Measurements from ENCODE around the gene TELO2.

TELO2 gene

DNA sequence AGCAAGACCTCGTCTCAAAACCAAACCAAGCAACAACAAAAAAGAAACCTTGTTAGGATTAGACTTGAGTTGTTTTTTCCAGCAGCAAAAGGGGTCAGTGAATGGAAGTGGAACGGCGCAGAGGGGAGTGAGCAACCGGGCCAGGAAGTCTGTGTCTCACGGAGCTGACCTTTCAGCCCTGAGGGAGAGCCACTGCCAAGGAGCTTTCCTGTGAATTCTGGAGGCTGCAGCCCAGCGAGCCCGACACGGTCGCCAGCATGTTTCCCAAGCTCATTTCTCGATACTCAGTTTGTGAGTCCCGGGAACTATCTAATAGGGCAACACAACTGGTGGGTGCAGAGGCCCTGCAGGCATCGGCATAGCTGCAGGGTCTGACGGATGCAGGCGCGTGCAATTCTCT is 19.6 kb downstream of the TELO2 start:
- in situ Hi-C loops (cut with MboI; ENCODE audit: low sequenced_read_pairs), result no loop called here

DNA sequence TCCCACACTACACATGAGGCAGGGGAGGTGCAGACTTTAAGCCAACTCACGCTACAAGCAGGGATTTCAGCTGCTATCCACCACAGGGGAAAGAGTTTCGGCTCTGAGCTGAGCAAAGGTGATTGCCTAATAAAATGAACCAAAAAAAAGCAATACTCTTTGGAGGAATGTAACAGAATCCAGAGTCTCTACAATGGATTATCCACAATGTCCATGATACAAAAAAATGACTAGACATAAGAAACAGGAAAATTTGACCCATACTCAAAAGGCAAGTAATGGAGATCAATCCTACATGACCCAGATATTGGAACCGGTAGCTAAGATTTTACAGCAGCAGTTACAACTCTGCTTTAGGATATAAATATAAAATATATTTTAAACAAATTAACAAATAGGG is 21.3 kb downstream of the TELO2 start:
- in situ Hi-C loops (cut with MboI; ENCODE audit: low sequenced_read_pairs), result no loop called here

DNA sequence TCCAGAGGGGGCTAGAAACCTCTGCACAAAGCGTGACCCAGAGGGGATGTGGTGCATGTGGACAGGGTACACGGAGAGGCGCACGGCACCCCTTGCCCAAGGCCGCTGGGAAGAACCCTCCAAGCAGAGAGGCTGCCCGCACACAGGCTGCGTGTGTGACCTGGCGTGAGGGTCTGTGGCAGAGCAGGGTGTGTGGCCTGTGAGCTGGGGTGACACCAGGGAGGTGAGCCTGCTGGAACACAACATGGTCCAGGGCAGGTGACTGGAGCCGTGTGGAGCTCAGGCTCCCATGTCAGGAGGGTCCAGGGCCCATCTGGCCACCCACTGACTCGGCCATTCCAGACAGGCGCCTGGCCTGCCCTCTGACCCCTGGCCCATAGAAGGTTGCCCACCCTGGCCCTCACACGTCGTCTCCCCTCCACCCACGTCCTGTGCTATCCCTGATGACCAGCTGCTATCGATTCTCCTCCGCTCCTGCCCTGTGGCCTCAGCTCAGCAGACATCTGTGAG is 25.5 kb downstream of the TELO2 start:
- in situ Hi-C loops (cut with MboI; ENCODE audit: low sequenced_read_pairs), result no loop called here

DNA sequence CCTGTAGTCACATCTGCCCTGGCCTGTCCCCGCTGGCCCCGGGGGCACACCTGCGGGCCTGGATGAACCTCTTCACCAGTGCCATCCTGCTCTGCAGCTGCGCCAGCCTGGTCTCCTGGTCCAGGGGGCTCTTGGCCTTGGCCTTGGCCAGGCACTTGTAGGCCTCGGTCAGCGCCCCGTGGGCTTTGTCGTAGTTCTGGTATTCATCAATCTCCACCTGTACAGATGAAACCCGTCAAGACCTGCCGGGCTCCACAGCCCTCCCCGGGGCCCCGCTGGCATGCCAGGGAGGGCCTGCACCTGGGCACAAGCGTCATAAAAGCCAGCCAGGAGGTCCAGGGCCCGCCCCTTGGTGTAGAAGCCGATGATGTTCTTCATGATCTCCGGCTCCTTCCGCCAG is 26.7 kb downstream of the TELO2 start:
- in situ Hi-C loops (cut with MboI; ENCODE audit: low sequenced_read_pairs), result no loop called here

DNA sequence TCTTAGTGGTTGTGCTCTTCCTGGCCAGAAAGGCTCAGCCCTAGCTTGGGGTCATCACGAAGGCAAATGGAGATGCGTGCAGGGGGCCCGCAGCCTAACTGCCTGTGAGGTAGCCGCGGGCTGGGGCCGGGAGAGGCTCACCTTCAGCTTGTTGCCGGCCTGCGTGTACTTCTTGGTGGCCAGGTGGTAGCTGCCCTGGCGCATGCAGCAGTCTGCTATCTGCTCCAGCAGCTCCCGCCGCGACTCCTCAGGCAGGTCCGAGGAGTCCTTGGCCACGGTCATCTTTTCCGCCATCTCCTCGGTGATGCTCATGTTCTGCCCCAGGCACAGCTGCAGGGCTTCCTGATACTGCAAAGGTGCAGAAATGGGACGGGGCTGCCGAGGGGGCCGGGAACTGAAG is 27.3 kb downstream of the TELO2 start:
- in situ Hi-C loops (cut with MboI; ENCODE audit: low sequenced_read_pairs), result no loop called here

DNA sequence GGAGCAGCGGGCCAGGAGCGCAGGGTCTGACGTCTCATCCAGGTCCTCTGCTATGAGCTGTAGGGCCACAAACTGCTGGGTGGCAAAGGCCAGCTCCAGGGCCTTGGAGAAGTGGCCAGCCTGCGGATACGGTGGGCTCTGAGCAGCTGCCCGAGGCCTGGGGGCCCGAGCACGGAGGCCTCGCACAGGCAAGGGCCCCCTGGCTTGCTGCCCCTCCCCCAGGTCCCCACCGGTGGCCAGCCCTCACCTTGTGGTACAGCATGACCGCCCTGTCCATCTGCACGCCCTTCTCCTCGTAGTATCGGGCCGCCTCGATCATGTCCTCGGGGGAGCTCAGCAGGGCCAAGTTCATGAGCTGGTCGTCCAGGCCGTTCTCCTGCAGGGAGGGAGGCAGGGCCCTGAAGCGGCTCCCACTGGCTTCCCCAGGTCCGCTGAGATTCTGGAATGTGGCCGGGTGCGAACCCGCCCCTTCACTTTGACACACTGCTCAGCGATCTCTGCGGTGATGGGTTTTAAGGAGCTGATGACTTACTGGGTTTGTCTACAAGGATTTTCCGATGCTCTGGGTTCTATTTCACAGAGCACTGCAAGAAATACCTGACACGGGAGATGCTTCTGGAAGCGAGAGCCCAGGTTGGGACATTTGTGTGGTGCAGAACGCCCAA is 30.6 kb downstream of the TELO2 start:
- in situ Hi-C loops (cut with MboI; ENCODE audit: low sequenced_read_pairs), result no loop called here

DNA sequence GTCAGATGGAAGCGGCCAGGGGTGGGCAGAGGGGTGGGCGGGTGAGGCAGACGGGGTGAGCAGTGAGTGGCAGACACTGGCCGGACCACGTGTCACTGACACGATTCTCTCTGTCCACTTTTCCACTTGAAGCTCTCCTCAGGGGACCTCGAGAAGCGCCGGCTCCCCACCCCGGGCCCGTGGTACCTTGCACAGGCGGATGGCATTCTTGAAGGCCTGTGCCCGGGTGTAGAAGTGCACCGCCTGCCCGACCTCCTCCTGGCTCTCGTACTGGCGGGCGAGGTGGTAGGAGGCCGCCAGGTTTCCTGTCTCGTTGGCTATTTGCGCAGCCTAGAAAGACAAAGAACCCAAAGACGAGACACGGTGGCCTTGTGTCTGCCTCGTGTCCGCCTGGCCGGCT is 31.2 kb downstream of the TELO2 start:
- in situ Hi-C loops (cut with MboI; ENCODE audit: low sequenced_read_pairs), result no loop called here

DNA sequence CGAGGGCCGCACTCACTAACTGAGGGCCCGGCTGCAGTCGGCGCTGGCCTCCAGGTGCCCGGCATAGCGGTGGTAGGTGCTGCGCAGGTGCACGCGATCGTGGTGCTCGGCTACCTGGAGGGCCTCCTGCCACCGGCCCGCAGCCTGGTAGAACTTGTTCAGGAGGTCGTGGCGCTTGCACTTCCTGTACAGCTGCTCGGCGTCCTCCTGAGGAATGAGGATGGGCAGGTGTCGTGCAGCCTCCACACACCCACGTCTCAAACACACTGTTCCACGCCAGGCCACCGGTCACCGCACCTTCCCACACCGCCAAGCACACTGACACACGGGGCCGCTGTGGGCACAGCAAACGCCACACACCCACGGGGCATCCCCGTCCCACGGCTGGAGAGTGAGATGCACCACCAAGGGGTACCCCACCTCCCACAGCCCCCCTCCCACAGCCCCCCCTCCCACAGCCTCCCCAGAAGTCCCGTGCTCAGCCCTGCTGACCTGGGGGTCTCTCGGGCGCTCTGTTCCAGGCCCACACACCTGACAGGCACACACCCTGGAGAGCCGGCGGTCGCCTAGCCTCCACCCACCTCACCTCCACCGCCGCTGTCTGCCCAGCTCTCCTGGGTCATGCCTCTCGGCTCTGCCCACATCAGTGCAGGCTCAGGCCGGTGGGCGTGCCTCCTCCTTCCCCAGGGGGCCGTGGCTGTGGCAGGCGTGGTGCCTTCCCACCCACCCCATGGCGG is 32.9 kb downstream of the TELO2 start:
- in situ Hi-C loops (cut with MboI; ENCODE audit: low sequenced_read_pairs), result no loop called here

DNA sequence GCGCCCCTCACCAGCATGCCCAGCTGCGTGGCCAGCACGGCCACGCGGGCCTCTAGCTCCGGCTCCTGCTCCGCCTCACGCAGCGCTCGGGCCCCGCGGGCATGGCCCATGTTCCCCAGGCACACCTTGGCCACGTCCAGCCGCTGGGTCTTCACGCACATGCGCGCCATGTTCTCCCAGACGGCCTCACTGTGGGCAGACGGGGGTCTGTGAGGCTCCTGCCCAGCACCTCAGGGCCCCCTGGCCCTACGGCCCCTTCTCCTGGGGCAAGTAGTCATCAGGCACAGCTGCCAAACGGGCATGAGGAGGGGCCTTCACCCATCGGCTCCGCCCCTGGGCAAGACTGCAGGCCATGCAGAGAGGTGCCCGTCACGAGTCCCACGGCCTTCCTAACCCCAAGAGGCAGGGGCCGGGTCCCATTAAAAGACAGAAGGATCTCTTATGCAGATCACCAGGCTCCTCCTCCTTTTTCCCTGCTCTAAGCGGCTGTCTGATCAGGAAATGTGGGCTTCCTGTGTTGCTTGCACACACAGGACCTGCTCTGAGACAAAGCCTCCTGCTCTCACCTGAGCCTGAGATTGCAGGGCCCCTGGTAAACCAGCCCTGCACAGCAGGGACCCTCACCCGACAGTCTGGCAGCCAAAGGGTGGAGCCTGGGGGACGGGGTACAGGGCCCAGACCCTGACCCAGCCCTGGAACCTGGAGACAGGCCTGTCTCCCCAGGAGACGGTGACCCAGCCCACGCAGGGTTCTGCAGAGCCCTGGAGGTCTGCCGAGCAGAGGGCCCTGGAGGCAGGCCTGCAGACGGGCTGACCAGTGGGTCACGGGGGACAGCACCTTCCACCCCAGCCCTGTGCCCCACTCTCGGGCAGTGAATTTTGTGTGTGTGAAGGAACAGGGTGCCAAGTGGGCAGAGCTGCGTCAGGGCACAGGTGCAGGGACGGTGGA is 33.7 kb downstream of the TELO2 start:
- in situ Hi-C loops (cut with MboI; ENCODE audit: low sequenced_read_pairs), result no loop called here

DNA sequence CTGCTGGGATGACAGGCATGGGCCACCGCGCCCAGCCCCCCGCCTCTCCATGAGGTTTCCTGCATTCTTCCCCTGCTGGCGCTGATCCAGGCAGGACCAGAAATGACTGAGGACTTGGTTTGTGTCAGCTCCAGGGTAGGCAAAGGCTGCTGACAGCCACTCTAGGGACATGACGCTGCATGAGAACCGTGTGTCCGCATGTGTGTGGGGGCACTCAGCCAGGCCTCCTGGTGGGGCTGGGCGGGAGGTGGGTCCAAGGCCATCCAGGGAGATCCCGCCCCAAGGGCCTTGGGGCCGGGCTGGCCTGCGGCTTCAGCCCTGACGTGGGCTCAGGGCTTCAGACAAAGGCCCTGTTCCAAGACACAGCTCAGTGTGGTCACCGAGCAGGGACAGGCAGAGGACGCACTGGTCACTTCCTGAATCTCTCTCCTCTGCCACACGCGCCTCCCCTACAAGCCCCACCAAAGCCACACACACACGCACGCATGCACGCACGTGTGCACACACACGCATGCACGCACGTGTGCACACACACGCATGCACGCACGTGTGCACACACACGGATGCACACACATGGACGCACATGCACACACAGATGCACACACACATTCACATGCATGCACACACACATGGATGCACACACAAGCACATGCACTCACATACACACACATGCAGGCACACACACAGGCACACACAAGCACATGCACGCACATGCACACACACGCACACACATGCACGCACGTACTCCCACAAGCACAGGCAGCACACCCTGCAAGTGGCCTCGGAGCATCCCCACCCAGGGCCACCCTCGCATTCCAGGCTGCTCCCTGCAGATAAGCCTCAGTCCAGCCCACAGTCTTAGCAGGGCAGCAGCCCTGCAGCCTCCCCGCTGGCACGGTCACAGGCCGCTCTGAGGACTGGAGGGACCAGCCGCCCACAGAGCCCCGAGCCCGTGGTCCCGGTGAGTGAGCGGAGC is 35.0 kb downstream of the TELO2 start:
- in situ Hi-C loops (cut with MboI; ENCODE audit: low sequenced_read_pairs), result no loop called here

DNA sequence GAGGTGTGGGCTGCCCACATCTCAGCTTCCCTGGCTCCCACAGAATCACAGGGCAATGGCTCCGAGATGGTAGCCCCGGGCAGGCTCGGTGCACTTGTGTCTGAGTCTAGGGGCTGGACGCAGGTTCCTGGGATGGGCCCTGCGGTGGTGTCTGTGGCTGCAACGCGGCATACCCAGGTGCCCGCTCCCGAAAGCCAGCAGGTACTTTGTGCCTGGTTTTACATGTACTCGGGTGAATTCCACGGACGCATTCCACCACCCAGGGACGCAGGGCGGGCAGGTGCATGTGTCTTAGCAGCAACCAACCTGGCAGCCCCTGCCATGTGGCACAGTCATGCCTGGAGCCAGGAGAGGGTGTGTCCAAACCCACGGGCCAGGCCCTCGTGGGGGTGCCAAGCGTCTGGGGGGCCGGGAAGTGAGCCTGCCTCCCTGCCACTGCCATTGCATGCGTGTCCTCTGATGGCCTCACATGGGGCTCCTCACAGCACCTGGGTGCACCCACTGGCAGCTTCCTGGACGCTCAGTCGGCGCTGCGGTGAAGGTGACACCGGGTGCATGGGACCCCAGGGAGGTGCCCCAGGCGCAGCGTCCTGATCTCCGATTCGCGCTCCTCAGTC is 35.9 kb downstream of the TELO2 start:
- in situ Hi-C loops (cut with MboI; ENCODE audit: low sequenced_read_pairs), result no loop called here

DNA sequence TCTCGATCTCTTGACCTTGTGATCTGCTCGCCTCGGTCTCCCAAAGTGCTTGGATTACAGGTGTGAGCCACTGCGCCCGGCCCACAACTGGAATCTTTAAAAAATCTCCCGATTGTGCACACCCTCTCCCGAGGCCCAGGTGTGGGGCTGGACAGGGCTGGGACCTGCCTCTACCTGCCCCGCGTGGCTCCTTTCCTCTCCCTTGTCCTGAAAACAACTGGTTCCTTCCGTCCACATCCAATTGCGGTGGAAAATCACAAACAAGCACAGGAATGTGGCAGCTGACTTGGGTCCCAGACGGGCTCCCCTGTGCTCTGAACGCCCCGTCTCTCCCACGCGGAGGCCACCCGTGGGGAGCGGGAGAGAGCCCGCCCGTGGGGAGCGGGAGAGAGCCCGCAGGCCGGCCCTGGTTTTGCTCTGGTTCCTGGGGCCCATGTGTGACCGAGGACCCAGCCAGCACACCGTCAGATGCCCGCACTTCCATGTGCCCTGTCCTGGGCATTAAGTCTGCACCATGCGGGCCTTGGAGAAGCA is 37.3 kb downstream of the TELO2 start:
- in situ Hi-C loops (cut with MboI; ENCODE audit: low sequenced_read_pairs), result no loop called here

DNA sequence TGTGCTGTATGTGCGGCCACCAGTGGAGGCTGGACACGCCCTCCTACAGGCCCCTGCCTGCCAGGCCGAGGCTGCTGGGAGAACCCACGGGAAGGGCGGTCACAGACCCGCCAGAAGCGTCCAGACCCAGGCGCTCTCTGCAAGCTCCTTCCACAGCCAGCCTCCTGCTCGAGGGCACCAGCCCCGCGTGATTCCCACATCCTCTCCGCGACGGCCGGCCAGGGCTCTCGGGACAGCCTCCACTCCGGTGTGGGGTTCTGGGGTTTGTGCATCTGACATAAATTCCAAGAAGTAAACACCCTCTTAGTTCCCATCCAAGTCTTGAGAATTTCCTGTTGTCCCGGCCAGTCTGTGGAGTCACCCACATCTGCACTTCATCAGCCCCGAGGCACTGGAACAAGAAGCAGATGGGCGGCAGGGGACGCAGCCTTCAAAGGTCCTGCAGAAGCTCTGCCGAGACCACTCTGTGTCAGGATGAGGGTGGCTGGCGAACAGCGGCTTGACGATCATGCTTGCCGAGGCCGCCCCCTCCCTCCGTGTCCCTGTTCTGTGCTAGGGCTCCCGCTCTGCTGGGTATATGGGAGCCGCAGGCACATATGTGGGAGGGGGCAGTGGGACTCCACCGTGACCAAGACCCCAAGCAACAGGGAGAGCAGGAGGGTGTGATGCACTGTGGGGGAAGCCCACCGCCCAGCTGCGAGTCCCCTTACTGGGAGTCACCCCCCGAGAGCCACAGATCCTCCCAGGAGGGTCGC is 37.9 kb downstream of the TELO2 start:
- in situ Hi-C loops (cut with MboI; ENCODE audit: low sequenced_read_pairs), result no loop called here

DNA sequence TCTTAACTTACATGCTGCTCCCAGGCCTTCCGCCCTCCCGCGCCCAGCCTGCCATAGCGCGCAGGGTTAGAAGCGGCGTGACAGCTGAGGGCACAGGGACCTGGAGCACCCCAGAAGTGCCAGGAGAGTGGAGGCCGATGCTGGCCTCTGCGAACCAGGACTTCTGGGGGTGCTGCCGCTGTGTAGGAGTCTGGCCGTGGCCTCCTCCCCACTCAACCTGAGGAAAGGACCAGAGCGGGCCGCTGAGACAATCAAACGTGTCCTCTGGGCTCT is 38.4 kb downstream of the TELO2 start:
- in situ Hi-C loops (cut with MboI; ENCODE audit: low sequenced_read_pairs), result no loop called here

DNA sequence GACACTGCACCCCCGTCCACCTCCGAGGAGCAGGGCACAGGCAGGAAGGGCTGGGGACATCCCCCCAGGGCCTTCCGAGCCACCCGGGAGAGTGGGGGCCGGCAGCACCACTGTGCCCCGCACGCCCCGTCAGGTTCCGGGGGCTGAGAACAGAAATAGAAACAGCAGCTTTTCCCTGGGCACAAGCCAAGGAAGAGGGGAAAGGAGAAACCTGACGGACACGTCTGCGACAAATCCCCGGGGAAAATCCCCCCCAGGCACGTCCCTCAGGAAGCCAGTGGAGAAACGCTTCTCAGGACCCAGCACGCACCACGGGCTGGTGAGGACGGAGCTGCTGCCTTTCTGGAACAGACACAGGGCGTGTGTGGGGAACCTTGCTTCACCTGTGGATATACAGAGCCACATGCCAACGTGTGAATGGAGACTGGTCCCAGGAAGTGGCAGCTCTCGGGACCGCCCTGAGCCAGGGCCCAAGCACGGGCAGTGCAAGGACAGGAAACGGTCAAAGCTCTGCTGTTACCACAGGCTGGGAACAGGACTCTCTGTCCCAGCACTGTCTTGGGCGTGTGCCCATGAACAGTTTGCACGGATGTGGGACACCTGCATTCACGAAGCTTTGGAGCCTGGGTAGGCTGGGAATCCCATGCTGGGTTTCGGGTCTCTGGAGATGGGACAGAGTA is 39.1 kb downstream of the TELO2 start:
- in situ Hi-C loops (cut with MboI; ENCODE audit: low sequenced_read_pairs), result no loop called here

DNA sequence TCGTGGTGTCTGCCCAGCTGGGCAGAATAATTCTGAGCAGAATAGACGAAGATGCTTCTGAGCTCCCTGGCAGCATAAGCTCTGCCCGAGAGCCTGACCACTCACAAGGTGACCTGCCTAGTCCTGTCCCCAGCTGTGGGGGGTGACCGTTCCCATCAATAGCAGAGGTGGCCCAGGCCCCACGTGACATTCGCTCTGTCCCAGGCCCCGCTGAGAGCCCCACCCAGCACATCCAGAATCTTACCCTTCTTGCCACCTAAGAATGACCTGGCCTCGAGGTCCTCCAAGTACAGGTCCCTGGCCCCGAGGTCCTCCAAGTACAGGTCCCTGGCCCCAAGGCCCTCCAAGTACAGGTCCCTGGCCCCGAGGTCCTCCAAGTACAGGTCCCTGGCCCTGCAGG is 39.6 kb downstream of the TELO2 start:
- in situ Hi-C loops (cut with MboI; ENCODE audit: low sequenced_read_pairs), result no loop called here

DNA sequence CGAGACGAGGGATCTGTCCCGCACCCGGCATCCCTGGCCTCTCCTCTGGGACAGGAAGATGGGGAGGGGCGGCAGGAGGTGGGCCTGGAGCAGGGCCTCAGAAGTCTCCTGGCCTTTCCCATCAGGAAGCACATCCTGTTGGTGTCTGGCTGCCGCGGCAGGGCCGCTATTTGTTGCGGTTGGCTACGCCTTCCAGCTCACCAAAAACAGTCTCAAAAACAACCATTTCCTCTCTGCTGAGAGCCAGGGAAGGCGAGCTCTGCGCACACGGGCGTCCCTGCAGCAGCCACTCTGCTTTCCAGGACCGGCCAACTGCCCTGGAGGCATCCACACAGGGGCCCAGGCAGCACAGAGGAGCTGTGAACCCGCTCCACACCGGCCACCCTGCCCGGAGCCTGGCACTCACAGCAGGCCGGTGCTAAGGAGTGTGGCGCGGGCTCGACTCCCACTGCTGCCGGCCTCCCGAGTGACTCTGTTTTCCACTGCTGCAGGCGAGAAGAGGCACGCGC is 40.3 kb downstream of the TELO2 start, which contains the start of gene TMEM204:
Gene TMEM204 (plus strand): TSS at position 224 of the 509 bp plus-strand sequence. CDS start 610 bp downstream, outside the sequence.
- in situ Hi-C loops (cut with MboI; ENCODE audit: low sequenced_read_pairs), result no loop called here
